ENCODE measurements around the gene MTA1.
A peak's percentile ranks its signal among the peaks of the same experiment; 100 is the strongest.

GRCh38 chr14:105377555-105378182 is 42.0 kb upstream of the MTA1 start:
- TF ChIP-seq CTCF (IDR thresholded peaks at IDR 0.05) (peak; percentile 23), EZH2 (IDR thresholded peaks at IDR 0.05) (no peak)

Measured in neural progenitor cell (in vitro differentiated cells).